Calu3 (cell line): ENCODE data around the gene ATP5MG. TPM values are rescaled to one million over a fixed set of nuclear protein-coding genes. Genes with fewer than 3 reads are reported as not detected.

Experiments used
- BruUV-seq: library from RNA; stranded (reverse); fragments of 400-500 nt; replicated peaks from 2 replicates; lab custom pipeline; 2021; lab: Mats Ljungman, UMichigan
- CTCF ChIA-PET: fragments of 300-600 bp; sonication (Branson Sonifier 250); formaldehyde crosslinking; loops from one replicate; lab custom pipeline; 2022; ENCODE audit warnings: antibody characterized with exemption; lab: Charles Lee
- DNase-seq: peaks from one replicate; pipeline ENCODE4 v3.0.0; 2022
- H3K27ac Mint-ChIP-seq: one replicate; pipeline ENCODE4 v1.8.0; 2022; ENCODE audit warnings: mixed read lengths; ENCODE audit not compliant: unreplicated experiment
- H3K27me3 Mint-ChIP-seq: one replicate; pipeline ENCODE4 v1.8.0; 2022; ENCODE audit warnings: mixed read lengths; ENCODE audit not compliant: unreplicated experiment
- H3K36me3 Mint-ChIP-seq: one replicate; pipeline ENCODE4 v1.8.0; 2022; ENCODE audit warnings: mild to moderate bottlenecking, moderate library complexity, mixed read lengths; ENCODE audit not compliant: insufficient read depth, unreplicated experiment
- H3K4me1 Mint-ChIP-seq: one replicate; pipeline ENCODE4 v1.8.0; 2022; ENCODE audit warnings: mild to moderate bottlenecking, low read depth, mixed read lengths; ENCODE audit not compliant: unreplicated experiment
- H3K4me3 Mint-ChIP-seq: one replicate; pipeline ENCODE4 v1.8.0; 2022; ENCODE audit warnings: mild to moderate bottlenecking, low read depth, moderate library complexity, mixed read lengths; ENCODE audit not compliant: unreplicated experiment
- H3K9me3 Mint-ChIP-seq: one replicate; pipeline ENCODE4 v1.8.0; 2022; ENCODE audit warnings: low read depth, mixed read lengths; ENCODE audit not compliant: unreplicated experiment
- intact Hi-C: fragments of 100-400 bp; cut with micrococcal nuclease; formaldehyde crosslinking; loops from one replicate; pipeline ENCODE4 v1.10.0; 2022; ENCODE audit not compliant: unreplicated experiment
- total RNA-seq: library from RNA; stranded (reverse); gene quantifications from 2 replicates; pipeline ENCODE4 v1.2.3, GENCODE V29; 2022
- TF ChIP-seq, protein P1 (sequence below): fragments of 200-600 bp; IDR thresholded peaks from one replicate; pipeline ENCODE4 v1.8.0; 2022; ENCODE audit warnings: antibody characterized with exemption; ENCODE audit not compliant: unreplicated experiment

Gene ATP5MG
- total RNA-seq, 1 experiment from 2014 or later: 145 TPM

- no peaks in the 10 kb centered on the region for H3K27me3 Mint-ChIP-seq
- intact Hi-C loops: no loop called here
- H3K9me3 Mint-ChIP-seq: no peaks in the 10 kb centered on the region
- no peak overlapping the region for H3K27ac Mint-ChIP-seq
- CTCF ChIA-PET: no interaction called here
- peaks cover 31% of the 10 kb centered on the region for H3K4me1 Mint-ChIP-seq
- peaks cover 4% of the 10 kb centered on the region for H3K36me3 Mint-ChIP-seq
- DNase-seq: no peak
- BruUV-seq: no TSS peak
- TF ChIP-seq, protein P1, sequence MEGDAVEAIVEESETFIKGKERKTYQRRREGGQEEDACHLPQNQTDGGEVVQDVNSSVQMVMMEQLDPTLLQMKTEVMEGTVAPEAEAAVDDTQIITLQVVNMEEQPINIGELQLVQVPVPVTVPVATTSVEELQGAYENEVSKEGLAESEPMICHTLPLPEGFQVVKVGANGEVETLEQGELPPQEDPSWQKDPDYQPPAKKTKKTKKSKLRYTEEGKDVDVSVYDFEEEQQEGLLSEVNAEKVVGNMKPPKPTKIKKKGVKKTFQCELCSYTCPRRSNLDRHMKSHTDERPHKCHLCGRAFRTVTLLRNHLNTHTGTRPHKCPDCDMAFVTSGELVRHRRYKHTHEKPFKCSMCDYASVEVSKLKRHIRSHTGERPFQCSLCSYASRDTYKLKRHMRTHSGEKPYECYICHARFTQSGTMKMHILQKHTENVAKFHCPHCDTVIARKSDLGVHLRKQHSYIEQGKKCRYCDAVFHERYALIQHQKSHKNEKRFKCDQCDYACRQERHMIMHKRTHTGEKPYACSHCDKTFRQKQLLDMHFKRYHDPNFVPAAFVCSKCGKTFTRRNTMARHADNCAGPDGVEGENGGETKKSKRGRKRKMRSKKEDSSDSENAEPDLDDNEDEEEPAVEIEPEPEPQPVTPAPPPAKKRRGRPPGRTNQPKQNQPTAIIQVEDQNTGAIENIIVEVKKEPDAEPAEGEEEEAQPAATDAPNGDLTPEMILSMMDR: no peak
- H3K4me3 Mint-ChIP-seq: no peak overlapping the region
These were observed 48.0 kb downstream of the ATP5MG start for GRCh38 chr11:118449316-118449918.

DNA sequence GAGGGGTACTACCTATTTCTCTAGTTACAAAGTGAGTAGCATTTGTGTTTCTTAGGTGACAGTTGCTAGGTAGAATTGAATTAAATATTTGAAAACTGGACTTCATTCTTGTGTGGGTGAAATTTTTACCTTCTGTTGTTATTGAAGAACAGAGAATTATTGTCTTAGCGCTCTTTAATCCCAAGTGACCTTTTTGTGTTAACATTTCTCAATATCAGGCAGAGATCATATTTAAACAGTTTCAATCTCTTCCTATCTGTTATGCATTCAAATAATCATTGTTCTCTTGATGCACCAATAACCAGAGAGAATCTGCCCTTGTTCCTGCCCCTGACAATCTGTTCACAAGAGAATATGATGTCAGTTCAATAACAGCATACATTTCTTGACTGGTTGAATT, 49.0 kb downstream of the ATP5MG start:
- no peak for DNase-seq
- Mint-ChIP-seq H3K9me3 (no peaks in the 10 kb centered on the region), H3K36me3 (peaks cover 4% of the 10 kb centered on the region), H3K27ac (no peak overlapping the region), H3K4me3 (no peak overlapping the region), H3K4me1 (peaks cover 31% of the 10 kb centered on the region), H3K27me3 (no peaks in the 10 kb centered on the region)
- intact Hi-C loops: no loop called here
- TF ChIP-seq, protein P1: no peak
- CTCF ChIA-PET: interaction anchor here (0.7 kb wide), 1 partner anchor 36 kb away, joined by 3 read pairs; no protein-coding TSS in a partner anchor
- no TSS peak for BruUV-seq

Other genes starting within 250 kb of the ATP5MG start
- gene SCN4B, start 248.8 kb upstream of the ATP5MG start, total RNA-seq: not detected in 2 replicates
- gene SCN2B, start 225.0 kb upstream of the ATP5MG start, total RNA-seq: not detected in 2 replicates
- gene JAML, start 176.6 kb upstream of the ATP5MG start, total RNA-seq: 0.07 TPM in 1 of 2 replicates, not detected in the other
- gene MPZL3, start 149.2 kb upstream of the ATP5MG start, total RNA-seq: 5.9 and 6.9 TPM in 2 replicates
- 69.6 and 81.7 TPM in 2 replicates for gene MPZL2, start 137.3 kb upstream of the ATP5MG start, total RNA-seq
- not detected in 2 replicates for gene CD3E, start 96.9 kb upstream of the ATP5MG start, total RNA-seq
- not detected in 2 replicates for gene CD3D, start 58.9 kb upstream of the ATP5MG start, total RNA-seq
- gene CD3G, start 57.3 kb upstream of the ATP5MG start, total RNA-seq: not detected in 2 replicates
- 28.8 and 30.8 TPM in 2 replicates for gene UBE4A, start 42.0 kb upstream of the ATP5MG start, total RNA-seq
- 58.1 and 61.8 TPM in 2 replicates for gene KMT2A, start 34.9 kb downstream of the ATP5MG start, total RNA-seq
- 0.38 and 0.39 TPM in 2 replicates for gene TTC36, start 125.9 kb downstream of the ATP5MG start, total RNA-seq
- gene TMEM25, start 129.6 kb downstream of the ATP5MG start, total RNA-seq: 7.8 and 8.1 TPM in 2 replicates
- 8.3 and 9.1 TPM in 2 replicates for gene IFT46, start 164.3 kb downstream of the ATP5MG start, total RNA-seq
- gene ARCN1, start 170.8 kb downstream of the ATP5MG start, total RNA-seq: 77.8 and 83.8 TPM in 2 replicates
- gene PHLDB1, start 206.0 kb downstream of the ATP5MG start, total RNA-seq: 30.3 and 37.1 TPM in 2 replicates